Brain pericyte (primary cell): Measurements from ENCODE around the gene TLL1.

Experiments used
- DNase-seq: peaks from one replicate; pipeline ENCODE4 v3.0.0-alpha.2; 2012; ENCODE audit warnings: low read depth, low spot score

The TLL1 gene

DNA sequence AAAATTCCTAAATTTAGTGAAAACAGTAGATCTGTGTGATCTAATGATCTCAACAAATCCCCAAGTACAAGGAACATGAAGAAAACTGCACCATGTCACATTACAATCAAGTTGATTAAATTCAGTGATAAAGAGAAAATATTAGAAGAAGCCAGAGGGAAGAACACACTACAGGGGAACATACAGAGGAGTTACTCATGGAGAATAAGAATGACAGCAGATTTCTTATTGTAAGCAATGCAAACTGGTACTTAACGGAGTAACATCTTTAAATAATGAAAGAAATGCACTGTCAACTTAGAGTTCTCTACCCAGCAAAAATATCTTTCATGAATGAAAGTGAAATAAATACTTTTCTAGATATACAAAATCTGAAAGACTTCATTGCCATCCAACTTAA is 21.1 kb downstream of the TLL1 start:
- DNase-seq, result no peak

- no peak for DNase-seq
Observed at GRCh38 chr4:165905405-165906027, 32.5 kb downstream of the TLL1 start.

GRCh38 chr4:165906272-165906671 is 33.2 kb downstream of the TLL1 start:
- DNase-seq, result no peak

GRCh38 chr4:165909947-165910346 is 36.9 kb downstream of the TLL1 start:
- no peak for DNase-seq

DNA sequence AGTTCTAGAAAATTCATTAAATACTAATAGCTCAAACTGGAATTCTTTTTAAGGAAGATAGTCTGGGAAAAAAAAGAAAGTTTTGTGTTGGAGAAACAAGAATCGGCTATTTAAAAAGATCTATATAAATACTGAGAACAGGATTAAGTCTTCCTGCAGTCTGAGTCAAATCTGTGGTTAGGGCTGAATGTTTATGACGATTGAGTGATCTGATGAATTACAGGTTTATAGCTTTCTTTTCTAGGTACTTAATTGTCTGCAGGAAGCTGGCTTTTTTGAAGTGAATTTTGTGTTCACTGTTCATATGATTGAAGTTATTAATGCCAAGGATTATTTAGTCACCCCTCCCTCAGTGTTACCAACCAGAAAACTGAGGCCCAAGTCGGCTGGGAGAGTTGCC is 42.2 kb downstream of the TLL1 start:
- no peak for DNase-seq

DNA sequence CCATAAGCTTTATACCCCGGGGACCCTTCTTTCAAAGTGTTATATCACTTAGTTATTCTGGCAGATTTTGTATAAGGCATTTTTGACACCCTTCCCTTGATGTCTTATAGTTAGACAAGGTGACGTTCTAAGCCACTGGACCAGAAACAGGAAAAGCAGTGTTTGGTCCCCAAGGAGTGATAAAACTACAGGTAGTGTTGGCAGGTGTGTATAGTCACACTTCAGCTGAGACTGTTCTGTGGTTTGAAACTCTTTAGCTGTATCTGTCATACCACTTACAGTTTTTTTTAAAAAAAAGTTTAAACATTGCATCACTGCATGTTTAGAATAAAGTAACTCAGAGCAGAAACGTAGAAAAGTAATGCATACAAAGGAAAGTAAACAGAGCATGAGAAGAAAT is 48.5 kb downstream of the TLL1 start:
- no peak for DNase-seq

- no peak for DNase-seq
Observed at GRCh38 chr4:165922747-165923146, 49.7 kb downstream of the TLL1 start.

- no peak for DNase-seq
Observed at GRCh38 chr4:165926307-165926706, 53.3 kb downstream of the TLL1 start.

GRCh38 chr4:165927366-165927765 is 54.3 kb downstream of the TLL1 start:
- DNase-seq, result no peak

DNA sequence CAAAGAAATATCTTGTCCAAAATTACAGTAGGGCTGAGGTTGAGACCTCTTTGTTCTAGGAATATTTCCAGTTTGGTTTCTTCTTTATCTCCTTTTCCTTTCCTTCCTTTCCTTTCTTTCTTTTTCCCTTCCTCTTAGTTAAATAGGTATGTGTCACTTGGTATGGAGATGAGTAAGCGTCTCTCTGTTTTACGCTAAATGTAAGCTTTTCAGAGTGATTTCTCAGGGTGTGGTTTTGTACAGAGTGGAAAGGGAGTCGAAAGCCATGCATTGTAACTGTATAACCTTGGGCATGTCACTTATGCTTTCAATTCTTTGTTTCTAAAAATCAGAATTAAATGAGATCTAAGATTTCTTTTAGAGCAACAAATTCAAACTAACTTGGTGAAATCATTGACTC is 54.8 kb downstream of the TLL1 start:
- no peak for DNase-seq

- no peak for DNase-seq
Observed at GRCh38 chr4:165928601-165929000, 55.6 kb downstream of the TLL1 start.

GRCh38 chr4:165929662-165930061 is 56.6 kb downstream of the TLL1 start:
- DNase-seq, result no peak

DNA sequence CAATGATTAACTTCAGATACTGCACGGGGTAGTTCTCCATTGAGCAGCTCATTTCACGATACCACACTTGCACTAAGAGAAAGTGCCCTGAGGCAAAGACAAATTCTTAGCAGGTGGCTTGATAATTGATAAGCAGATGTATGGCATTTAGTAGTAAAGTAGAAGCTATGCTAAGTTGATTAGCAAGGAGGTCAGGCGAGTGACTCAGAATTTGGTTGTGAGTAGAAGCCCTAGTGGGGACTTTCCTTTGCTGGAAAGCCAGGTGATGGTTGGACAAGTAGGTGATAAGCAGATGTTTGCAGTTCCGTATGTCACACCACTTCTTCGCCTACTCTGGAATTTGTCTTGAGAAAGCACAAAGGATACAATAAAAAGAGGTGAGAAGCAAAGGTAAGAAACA is 58.7 kb downstream of the TLL1 start:
- no peak for DNase-seq

DNA sequence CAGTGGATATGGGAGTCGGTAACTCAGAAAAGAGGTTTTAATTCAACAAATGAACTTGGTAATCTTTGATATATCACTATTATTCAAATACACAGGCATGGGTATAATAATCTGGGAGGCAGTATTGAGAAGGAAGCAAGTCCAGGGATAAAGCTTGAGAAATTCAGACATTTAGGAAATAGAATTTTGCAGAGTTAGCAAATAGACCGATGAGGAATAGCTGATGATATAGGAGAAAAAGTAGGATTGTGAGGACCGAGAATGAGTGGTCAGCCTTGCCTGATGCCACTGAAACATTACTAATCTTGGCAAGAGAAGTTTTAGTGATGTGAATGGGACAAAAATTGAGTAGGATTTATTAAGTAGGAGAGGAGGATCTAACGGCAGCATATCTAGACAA is 71.9 kb downstream of the TLL1 start:
- no peak for DNase-seq

DNA sequence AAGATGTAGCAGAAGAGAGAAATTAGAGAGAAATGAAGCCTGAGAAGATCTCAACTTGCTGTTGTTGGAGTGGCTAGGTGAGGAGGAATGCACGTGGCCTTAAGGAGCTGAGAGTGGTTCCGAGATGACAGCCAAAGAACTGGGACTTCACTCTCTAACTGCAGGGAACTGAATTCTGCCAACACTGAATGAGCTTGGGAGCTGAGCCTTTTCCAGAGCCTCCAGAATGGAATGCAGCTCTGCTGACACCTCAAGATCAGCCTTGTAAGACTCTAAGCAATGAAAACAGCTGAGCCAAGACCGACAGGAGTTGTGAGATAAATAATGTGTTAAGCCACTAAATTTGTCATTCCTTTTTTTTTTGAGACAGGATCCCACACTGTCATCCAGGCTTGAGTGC is 73.0 kb downstream of the TLL1 start:
- no peak for DNase-seq

- DNase-seq, result no peak
Observed at GRCh38 chr4:165947019-165947418, 74.0 kb downstream of the TLL1 start.

GRCh38 chr4:165953181-165953580 is 80.1 kb downstream of the TLL1 start:
- DNase-seq, result no peak

DNA sequence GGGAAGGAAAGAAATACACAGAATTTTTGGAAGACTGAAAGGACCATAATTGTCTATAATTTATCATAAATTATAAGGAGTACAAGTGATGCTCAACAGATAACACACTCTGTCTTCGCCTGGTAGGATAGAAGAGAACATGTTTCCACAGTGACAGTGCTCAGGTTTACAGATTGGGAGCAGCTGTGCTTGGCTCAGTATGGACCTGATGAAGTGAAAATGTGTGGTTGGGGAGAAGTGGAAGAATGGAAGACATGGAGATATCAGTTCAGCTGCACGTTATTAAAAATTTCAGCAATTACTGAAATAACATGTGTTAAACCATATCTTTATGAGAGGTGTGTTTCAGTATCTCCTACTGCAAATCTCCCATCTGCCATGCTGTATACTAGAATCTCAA is 90.6 kb downstream of the TLL1 start:
- no peak for DNase-seq

- DNase-seq, result no peak
Observed at GRCh38 chr4:165964591-165964990, 91.6 kb downstream of the TLL1 start.

- DNase-seq, result no peak
Observed at GRCh38 chr4:165965503-165965902, 92.5 kb downstream of the TLL1 start.

DNA sequence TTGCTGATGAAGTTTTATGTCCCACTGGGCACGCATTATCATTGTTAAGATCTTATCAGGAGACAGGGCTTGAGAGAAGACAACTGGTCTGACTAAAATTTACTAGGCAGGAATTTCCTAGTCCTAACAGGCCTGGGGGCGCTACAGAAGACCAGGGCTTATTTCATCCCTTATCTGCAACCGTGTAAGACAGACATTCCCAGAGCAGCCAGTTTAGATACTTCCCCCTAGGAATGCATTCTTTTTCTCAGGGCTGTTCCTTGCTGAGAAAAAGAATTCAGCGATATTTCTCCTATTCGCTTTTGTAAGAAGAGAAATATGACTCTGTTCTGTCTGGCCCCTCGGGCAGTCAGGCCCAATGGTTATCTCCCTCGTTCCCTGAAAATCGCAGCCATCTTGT is 93.8 kb downstream of the TLL1 start:
- DNase-seq, result no peak

DNA sequence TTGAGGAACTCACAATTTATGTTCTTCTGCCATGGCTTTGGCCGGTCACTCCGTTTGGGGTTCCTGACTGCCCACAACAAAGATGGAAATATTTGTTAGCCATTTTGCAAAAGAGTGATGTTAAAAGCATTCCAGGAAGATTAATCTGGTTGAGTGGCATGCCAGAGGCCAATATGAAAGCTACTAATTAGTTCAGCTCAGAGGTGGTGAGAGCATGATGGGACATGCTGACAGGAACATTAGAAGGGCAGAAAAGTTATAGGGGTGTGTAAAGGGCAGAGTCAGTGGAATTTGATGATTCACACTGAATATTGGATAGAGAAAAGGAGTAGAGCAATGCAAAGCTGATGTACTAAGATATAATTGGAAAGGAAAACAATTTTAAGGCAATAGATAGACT is 94.4 kb downstream of the TLL1 start:
- DNase-seq, result no peak

DNA sequence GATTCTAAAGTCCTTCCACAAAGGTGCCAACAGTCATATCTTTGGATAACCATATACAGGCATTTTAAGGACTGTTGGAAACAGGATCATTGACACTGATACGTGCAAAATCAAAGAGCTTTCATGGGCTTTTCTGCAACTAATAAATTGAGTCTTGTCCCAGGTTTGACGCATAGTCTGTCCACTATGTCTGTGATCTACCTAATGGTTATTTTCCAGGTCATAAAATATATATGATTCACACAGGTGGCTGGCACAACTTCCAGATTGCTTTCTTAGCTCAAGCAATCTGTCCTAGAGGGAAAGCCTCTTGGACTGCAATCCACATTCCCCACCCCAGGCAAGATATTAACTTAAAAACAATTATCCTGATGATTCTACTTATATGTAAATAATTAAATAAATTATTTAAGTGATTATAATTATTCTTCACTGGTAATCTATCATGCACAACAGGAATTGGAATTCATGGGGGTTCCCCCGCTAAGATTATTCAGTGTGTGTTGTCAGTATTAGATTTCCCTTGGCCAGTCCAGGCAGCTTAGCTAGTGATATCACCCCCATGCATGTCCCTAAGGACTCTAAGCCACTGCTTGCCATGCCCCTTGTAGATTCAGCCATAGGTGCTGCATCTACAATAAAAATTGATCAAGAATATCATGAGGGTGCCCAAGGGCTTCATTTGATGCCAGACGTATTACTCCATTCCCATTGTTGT is 97.8 kb downstream of the TLL1 start:
- DNase-seq, result no peak

- DNase-seq, result no peak
Observed at GRCh38 chr4:165971446-165971845, 98.4 kb downstream of the TLL1 start.
